ENCODE measurements around the gene UGT1A8.

GRCh38 chr2:233600386-233600785 lies 17.0 kb upstream of the UGT1A8 start:
- TF ChIP-seq REST (IDR thresholded peaks at IDR 0.05; ENCODE audit: insufficient read depth in 1 of 2, low read depth in 2 of 2, low read length in 2 of 2) = no peak
- TF ChIP-seq SIN3A (IDR thresholded peaks at IDR 0.05; ENCODE audit: borderline replicate concordance, insufficient read depth, low read length) = no peak
- no peak for TF ChIP-seq POLR2AphosphoS5 (IDR thresholded peaks at IDR 0.05; ENCODE audit: low read depth, low read length)
- no peak for TF ChIP-seq TAF1 (IDR thresholded peaks at IDR 0.05; ENCODE audit: borderline replicate concordance, insufficient read depth, low read length)
